DOHH2 (cell line): ENCODE data around the gene RPS6KA3.

Experiments used
- CTCF ChIP-seq: fragments of 200-600 bp; sonication (generic); IDR thresholded peaks from one replicate; pipeline ENCODE4 v1.5.1; 2014; ENCODE audit warnings: antibody characterized with exemption, mild to moderate bottlenecking, low read depth, low read length; ENCODE audit not compliant: poor library complexity, severe bottlenecking
- EZH2phosphoT487 ChIP-seq: fragments of 200-600 bp; sonication (generic); IDR thresholded peaks from 2 replicates; pipeline ENCODE4 v1.6.1; 2017; ENCODE audit warnings: borderline replicate concordance, mild to moderate bottlenecking, antibody characterized with exemption, low read length, moderate library complexity, mixed read lengths

GRCh38 chrX:20267607-20267930, 860 bp upstream of the RPS6KA3 start:
- TF ChIP-seq CTCF (no peak), EZH2phosphoT487 (no peak)
